NCI-H2171 (cell line): ENCODE measurements around the gene SF3B2.
"Not testable (repeated sequence)": the region's sequence is repeated elsewhere in the genome, so short reads cannot be mapped to it uniquely, and the experiment has no call there.

Experiments used
- DNase-seq: peaks from one replicate; lab custom pipeline; 2025; lab: John Stamatoyannopoulos, UW

Gene SF3B2

DNA sequence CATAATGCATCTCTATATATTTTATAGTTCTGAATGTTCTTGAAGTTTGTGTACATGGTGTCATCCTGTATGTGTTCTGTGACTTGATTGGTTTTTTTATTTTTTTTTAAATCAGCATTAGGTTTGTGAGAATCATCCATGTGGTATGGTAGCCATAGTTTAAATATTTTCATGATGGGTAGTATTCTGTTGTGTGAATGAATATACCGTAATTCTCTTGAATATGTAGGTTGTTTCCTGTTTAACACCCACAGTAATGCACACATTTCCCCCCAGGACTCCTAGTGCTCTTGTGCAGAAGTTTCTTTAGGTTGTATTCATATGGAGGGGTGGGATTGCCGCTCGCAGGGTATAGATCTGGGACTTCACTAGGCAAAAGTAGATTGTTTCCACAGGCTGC, 19.9 kb downstream of the SF3B2 start:
- DNase-seq: no peak

DNA sequence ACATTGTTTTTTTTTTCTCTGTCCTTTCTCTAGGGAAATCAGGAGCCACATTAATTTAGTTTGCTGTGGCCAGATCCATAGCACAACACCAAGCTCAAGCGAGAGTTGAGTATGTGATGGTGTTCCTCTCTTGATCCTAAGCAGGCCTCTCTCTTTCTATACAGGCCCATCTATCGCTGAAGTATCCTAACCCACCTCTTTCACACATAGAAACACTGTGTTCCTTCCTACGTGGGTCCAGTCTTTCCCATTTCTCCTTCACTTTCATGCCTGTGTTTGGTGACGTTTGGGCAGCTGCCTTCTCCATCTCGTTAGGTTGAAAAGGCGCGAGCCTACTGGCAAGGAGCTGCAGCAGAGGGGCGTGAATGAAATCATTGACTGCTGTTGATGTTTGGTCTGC, 20.4 kb downstream of the SF3B2 start:
- DNase-seq: no peak

DNA sequence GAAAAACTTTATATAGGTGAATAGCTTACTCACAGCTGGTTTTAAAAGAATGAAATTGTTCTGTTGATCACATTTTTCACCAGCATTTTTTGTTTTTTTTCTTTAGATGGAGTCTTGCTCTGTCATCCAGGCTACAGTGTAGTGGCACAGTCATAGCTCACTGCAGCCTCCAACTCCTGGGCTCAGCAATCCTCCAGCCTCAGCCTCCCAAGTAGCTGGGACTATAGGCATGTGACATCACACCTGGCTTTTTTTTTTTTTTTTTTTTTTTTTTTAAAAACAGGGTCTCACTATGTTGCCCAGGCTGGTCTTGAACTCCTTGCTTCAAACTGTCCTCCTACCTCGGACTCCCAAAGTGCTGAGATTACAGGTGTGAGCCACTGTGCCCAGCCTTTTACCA, 21.5 kb downstream of the SF3B2 start:
- no peak for DNase-seq

DNA sequence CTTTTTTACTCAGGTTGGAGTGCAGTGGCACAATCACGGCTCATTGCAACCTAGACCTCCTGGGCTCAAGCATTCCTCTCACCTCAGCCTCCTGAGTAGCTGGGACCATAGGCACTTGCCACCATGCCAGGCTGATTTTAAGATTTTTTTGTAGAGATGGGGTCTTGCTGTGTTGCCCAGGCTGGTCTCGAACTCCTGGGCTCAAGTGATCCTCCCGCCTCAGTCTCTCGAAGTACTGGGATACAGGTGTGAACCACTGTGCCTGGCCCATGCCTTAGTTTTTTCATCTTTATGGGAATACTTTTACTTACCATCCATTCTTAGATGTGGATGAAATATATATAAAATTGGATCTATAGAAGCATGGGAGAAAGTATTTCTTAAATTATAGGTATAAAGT, 23.1 kb downstream of the SF3B2 start:
- DNase-seq: no peak

DNA sequence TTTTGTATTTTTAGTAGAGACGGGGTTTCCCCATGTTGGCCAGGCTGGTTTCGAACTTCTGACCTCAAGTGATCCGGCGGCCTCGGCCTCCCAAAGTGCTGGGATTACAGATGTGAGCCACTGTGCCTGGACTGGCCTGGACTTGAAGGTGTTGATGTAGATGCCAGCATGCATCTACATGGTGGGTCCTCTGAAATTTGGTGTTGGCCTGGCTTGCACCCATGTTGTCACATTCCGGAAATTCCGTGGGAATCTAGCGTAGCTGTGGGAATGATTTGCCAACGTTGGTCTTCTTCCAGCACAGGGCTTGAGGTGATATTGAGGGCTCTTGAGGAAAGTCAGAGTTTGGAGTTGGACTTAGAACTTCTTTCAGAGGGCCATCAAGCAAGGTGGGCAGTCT, 24.4 kb downstream of the SF3B2 start:
- DNase-seq: no peak

DNA sequence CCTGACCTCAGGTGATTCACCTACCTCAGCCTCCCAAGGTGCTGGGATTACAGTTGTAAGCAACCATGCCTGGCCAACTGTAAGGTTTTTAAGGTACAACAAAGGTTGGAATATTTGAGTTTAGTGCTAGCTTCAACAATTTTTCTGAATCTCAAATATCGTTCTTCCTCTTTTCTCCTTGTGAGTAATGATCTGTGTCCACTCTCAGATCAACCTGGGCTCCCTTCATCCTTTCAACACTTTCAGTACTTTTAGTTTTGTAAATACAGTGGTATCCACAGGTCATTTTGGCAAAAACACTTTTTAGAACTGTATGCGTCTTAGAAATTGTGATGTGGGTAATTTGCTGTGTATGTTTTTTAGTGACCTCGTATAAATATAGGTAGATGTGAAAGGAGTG, 25.8 kb downstream of the SF3B2 start:
- DNase-seq: no peak

DNA sequence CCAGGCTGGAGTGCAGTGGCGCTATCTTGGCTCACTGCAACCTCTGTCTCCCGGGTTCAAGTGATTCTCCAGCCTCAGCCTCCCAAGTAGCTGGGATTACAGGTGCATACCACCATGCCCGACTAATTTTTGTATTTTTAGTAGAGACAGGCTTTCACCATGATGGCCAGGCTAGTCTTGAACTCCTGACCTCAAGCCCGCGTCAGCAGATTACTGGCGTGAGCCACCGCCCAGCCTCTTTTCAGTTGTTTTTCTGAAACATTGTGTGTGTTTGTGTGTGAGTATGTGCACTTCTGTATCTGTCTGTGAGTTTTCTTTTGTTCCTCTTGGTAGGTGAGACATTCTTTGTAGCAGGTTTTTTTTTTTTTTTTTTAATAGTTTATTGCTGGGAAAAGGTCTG, 26.8 kb downstream of the SF3B2 start:
- DNase-seq: not testable (repeated sequence)

DNA sequence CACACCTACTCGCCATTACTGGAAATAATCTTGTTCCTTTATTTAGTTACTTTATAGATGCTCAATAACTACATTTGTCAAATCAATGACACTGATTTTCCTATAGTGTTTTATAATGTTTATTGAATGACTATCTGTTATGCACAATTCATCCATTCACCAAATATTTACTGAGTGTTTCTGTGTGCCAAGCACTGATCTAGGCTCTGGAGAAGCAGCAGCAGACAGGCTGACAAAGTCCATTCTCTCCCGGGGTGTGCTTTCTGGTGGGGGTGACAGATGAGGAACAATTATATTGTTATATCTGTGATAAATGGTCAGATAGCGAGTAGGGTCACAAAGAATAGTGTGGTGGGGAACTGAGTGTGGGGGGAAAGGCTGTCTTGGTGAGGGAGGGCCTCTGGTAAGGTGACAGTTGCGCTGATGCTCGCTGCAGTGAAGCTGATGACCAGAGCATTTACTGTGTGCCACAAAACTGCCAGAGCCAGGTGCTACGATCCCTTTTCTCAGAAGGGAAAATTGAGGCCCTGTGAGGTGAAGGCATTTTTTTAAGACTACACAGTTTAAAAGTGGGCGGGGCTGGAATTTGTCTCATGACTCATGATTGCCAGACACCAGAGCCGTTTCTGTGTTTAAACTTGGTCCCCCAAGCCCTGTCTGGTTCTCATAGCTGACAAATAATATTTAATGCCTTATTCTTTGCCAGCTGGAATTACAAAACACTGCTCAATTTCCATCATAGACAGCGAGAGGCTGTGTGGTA, 28.1 kb downstream of the SF3B2 start:
- no peak for DNase-seq

DNA sequence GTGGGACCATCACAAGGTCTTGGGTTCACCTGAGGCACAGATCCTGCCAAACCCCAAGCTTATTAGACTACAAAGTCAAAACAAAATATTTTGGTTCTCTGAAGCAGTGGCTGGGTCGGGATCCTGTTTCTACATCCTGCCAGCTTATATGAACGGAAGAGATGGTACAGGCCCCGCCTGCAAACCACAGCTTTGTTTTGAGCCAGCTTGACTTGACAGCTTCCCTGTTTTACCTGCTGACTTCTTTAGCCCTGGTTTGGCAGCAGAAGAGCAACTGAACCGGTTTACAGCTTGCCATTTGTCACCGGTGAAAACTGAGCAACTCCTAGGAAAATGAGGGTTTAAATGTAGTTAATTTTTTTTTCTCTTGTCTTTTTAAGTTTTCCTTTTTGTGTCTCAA, 29.3 kb downstream of the SF3B2 start:
- DNase-seq: peak; percentile 52

DNA sequence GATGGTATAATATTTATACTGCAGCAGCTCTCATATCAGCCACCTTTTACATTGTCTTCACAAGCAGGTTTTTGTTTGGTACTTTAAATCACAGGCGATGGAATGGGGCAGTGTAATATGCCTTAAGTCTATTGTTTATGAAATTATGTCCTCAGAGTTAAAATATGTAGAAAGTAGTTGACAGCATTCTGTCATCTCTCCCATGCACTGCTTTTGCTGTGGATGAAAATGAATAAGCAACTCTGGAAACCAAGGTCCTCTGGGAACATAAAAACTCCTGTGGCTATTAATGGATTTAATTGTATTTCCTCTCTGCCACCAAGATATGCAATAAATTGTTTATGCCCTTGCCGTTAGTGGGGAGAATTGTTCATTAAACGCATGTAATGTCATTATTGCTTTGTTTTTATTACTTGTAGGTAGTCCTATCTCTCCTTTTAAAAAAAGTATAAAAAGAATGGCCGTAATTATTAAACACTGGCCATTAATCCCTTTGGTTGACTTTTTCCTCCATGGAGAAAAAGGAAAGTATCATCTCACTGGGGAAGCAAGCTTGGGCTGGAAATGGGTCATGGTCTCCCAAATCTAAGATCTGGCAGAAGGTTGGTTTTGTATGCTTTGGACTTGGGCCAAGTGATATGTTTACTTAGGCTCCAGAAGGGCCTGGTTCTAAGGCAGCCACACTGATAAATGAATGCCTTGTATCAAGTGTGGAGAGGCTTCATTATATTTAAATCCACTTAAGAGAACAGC, 31.0 kb downstream of the SF3B2 start:
- DNase-seq: peak; percentile 82

DNA sequence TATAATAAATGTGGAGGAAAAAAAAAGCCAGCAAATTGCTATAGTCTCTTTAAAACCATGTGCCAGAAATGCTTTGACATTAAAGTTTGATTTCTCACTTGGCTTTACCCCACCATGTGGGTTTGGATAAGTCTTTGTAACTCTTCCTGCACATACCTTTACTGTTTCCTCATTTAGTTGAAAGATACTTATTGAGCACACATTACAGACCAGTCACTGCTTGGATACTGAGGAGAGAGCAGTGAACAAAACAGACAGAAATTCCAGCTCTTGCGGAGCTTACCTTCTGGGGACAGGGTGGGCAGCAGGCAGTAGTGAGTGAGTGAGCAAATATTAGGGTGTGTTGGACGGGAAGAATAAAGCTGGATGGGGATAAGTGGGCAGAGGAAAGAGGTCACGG, 31.6 kb downstream of the SF3B2 start:
- DNase-seq: no peak

DNA sequence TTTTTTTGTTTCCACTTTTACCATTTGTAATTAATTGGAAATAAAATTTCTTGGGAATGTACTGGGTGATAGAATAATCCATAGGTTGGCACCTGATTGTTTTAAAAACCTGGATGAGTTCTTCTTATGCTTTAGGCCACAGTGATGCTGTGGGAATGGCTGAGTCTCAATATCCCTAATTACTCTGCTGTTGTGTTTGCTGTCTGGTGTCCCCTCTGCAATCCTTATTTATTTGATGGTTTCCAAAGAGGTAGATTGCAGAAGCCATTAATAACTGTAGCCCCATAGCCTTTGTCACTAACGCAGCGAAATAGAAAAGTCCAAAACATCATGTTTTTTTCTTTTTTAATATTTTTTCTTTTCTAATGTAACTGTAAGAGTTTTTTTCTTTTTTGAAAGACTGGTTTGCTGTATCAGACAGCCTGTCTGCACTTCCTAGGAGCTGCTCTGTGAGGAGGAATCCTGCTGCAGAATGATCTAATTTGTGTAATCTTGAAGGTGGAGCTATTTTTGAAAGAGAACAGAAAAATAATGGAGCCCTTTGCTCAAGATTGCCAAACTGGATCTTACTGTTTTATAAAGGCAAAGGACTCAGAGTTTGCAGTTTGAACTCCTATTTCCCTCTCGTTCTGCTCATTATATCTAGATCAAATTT, 32.8 kb downstream of the SF3B2 start:
- DNase-seq: no peak

DNA sequence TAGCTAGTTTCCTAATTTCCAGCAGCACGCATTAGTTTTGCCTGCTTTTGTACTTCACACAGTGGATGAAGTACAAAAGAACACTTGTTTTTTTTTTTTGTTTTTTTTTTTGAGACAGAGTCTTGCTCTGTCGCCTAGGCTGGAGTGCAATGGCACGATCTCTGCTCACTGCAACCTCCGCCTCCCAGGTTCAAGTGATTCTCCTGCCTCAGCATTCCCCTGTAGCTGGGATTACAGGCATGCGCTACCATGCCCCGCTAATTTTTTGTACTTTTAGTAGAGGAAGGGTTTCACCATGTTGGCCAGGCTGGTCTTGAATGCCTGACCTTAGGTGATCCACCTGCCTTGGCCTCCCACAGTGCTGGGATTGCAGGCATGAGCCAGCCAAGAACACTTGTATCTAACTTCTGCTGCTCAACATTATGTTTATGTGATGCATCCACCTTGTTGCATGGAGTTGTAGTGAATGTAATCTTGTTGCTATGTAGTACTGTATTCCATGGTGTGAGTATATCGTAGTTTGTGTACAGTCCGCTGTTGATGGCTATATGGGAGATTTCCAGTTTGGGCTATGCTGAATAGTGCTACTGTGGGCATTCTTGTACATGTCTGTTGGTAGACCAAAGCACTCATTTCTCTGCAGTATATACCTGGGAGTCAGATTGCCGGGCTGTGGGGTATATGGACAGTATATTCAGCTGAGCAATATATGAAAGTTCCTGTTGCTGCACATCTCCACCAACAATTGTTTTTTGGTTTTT, 35.2 kb downstream of the SF3B2 start:
- DNase-seq: no peak

DNA sequence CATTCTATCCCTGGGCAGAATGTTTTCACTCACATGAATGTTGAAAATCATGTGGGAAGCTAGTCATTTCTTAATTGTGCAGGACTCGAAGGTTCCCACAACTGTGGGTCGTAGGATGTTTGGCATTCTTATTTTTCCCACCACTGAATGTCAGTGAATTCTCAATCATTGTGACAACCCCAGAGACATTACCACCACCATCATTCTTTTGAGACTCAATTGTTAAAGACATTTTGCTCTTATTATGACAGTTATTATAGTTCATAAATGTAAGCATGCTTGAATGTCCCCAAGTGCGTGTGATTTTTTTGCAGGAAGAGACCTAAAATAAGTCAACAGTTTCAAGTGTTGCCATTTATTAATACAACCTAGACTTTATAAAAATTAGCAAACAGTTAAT, 36.9 kb downstream of the SF3B2 start:
- DNase-seq: no peak

DNA sequence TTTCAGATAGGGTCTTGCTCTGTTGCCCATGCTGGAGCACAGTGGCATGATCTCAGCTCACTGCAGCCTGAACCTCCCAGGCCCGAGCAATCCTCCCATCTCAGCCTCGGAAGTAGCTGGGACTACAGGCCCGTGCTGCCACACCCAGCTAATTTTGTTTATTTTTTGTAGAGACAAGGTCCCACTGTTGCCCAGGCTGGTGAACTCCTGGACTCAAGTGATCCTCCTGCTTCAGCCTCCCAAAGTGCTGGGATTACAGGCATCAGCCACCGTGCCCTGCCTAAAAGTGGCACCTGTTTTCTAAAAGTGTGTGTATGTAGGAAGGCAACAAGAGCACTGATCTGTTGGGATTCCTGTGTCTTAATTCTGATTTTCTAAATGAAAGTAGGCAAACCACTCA, 38.1 kb downstream of the SF3B2 start:
- DNase-seq: no peak

DNA sequence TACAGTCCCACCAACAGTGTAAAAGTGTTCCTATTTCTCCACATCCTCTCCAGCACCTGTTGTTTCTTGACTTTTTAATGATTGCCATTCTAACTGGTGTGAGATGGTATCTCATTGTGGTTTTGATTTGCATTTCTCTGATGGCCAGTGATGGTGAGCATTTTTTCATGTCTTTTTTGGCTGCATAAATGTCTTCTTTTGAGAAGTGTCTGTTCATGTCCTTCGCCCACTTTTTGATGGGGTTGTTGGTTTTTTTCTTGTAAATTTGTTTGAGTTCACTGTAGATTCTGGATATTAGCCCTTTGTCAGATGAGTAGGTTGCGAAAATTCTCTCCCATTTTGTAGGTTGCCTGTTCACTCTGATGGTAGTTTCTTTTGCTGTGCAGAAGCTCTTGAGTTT, 40.0 kb downstream of the SF3B2 start:
- not testable (repeated sequence) for DNase-seq

DNA sequence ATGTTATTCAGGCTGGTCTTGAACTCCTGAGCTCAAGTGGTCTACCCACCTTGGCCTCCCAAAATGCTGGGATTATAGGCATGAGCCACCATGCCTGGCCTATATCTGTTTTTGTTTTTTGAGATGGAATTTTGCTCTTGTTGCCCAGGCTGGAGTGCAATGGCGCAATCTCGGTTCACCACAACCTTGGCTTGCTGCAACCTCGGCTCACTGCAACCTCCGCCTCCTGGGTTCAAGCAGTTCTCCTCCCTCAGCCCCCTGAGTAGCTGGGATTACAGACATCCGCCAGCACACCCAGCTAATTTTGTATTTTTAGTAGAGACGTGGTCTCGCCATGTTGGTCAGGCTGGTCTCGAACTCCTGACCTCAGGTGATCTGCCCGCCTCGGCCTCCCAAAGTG, 47.6 kb downstream of the SF3B2 start:
- DNase-seq: not testable (repeated sequence)

DNA sequence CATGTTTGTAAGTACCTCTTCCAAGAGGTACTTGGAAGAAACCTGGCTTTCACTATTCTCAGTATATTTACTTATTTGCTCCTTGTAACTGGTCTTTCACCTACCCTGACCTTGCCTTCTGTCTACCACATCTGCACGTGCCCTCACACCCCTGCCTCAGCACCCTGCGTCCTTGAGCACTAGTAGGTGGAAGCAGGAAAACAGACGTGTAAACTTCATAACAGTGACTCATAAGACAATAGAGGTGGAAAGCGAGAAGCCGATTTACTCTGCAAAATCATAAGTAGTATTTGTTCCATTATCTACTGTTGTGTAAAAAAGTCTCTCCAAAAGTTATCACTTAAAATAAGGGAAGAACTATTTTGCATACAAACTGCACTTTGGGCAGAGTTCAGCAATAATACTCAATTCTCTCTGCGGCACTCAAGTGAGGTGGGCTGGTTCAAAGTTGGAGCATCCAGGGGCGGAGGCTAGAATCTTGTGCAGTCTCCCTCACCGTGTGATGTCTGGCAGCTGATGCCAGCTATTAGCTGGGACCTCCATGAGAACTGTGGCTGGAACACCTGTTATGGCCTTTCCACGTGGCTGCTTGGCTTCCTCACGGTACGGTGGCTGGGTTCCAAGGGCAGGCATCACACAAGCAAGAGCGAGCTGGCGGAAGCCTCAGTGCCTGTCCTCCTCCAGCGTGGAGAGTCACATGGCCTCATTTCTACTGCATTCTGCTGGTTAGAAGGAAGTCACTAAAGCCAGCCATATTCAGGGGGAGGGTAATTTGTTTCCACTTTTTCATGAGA, 48.3 kb downstream of the SF3B2 start:
- DNase-seq: peak; percentile 70

DNA sequence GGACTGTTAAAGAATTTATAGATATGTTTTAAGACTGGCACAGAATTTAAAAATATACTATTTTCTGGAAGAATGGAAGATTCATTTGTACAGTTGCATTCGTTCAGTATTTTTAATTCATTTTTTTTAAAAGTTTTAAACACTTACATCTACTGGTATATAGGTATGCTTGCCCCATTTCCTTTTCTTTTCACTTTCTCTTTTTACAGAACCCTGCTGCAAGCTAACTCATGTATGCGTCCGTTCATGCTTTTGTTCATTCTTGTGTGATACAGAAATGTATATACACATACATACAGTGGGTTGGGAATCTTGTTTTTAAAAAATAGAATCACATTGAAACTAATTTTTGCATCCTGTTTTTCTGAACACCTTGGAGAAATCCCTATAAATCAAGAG, 48.9 kb downstream of the SF3B2 start:
- DNase-seq: no peak

DNA sequence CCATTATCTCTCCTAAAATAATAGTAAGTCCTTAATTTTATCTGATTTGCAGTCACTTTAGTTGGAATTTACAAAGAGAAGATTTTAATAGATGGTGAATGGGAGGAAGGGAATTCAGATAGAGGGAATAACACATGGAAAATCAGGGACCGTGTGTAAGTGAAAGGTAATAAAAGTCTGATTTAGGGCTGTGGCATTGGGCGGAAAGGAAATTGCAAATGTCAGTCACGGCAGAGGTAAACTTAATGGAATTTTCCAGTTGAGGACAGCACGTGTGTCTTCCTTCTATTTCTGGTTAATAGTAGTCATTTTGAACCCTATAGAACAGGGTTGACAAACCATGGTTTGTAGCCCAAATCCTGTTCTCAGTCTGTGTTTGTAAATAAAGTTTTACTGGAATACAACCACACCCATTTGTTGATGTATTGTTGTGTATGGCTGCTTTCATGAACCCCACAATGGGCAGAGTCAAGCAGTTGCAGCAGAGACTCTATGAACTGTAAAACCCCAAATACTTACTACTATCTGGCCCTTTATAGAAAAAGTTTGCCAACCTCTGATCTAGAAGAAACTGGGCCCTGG, 52.0 kb downstream of the SF3B2 start:
- no peak for DNase-seq
